Measurements from ENCODE around the gene NSDHL. TPM values are rescaled to one million over a fixed set of nuclear protein-coding genes. Genes with fewer than 3 reads are reported as not detected.
A peak's percentile ranks its signal among the peaks of the same experiment; 100 is the strongest.
"Not testable (repeated sequence)": the region's sequence is repeated elsewhere in the genome, so short reads cannot be mapped to it uniquely, and the experiment has no call there.

NSDHL gene
- total RNA-seq, 1 donor from 2014 or later: 15.2 TPM

DNA sequence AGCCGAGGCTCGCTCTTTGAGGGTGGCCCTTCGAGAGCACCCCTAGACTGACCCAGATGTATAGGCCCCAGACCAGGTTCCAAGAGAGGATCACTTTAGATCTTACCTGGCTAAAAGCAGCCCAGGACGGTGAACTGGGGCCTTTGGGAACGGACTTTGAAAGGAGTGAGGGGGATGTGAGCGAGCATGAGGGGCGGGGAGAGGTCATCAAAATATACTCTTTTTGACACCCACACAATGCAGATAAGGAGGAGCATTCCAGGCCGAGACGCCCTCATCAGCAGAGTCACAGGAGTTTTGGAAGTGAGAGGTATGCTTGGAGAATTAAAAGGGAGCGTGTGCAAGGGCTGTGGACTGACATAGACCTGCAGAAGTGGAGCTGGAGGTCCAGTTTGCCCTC, 528 bp downstream of the NSDHL start:
- intact Hi-C loops (cut with DNase I): no loop called here
- Histone ChIP-seq H3K9me3 (no peaks in the 10 kb centered on the region), H3K27me3 (no peaks in the 10 kb centered on the region), H3K4me1 (peaks cover 24% of the 10 kb centered on the region), H3K27ac (peak overlapping the region; percentile 45), H3K4me3 (peak overlapping the region; percentile 62 to 63), H3K36me3 (no peaks in the 10 kb centered on the region)
- TF ChIP-seq POLR2A (IDR thresholded peaks at IDR 0.05) (no peak), POLR2AphosphoS5 (IDR thresholded peaks at IDR 0.05; ENCODE audit: insufficient read depth in 1 of 2, low read depth in 1 of 2) (no peak)
- TF ChIP-seq, protein P1, sequence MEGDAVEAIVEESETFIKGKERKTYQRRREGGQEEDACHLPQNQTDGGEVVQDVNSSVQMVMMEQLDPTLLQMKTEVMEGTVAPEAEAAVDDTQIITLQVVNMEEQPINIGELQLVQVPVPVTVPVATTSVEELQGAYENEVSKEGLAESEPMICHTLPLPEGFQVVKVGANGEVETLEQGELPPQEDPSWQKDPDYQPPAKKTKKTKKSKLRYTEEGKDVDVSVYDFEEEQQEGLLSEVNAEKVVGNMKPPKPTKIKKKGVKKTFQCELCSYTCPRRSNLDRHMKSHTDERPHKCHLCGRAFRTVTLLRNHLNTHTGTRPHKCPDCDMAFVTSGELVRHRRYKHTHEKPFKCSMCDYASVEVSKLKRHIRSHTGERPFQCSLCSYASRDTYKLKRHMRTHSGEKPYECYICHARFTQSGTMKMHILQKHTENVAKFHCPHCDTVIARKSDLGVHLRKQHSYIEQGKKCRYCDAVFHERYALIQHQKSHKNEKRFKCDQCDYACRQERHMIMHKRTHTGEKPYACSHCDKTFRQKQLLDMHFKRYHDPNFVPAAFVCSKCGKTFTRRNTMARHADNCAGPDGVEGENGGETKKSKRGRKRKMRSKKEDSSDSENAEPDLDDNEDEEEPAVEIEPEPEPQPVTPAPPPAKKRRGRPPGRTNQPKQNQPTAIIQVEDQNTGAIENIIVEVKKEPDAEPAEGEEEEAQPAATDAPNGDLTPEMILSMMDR (IDR thresholded peaks at IDR 0.05): no peak
- DNase-seq (ENCODE audit: extremely low spot score in 2 of 2): no peak

DNA sequence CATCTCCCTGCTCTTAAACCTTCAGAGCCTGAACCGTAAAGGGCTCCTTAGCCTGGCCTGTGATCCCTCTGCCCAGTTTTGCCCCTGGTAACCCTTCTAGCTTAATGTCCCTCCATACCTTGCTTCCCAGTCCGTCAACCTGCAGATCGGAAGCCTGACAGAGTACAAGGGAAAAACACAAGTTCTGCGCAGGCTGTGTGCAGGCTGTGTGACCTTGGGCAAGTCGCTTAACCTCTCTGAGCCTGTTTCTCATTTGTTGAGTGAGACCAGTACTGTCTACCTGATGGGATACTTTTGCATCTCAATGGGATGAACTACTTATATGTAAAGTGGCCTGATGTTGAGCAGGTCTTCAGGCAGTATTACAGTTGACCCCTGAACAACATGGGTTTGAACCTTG, 1.7 kb downstream of the NSDHL start:
- Histone ChIP-seq H3K27ac (no peak overlapping the region), H3K27me3 (no peaks in the 10 kb centered on the region), H3K9me3 (no peaks in the 10 kb centered on the region), H3K4me1 (peaks cover 24% of the 10 kb centered on the region), H3K36me3 (no peaks in the 10 kb centered on the region), H3K4me3 (no peak overlapping the region)
- TF ChIP-seq POLR2AphosphoS5 (IDR thresholded peaks at IDR 0.05; ENCODE audit: insufficient read depth in 1 of 2, low read depth in 1 of 2): no peak
- TF ChIP-seq POLR2A (IDR thresholded peaks at IDR 0.05): no peak
- intact Hi-C loops (cut with DNase I): no loop called here
- no peak for DNase-seq (ENCODE audit: extremely low spot score in 2 of 2)

DNA sequence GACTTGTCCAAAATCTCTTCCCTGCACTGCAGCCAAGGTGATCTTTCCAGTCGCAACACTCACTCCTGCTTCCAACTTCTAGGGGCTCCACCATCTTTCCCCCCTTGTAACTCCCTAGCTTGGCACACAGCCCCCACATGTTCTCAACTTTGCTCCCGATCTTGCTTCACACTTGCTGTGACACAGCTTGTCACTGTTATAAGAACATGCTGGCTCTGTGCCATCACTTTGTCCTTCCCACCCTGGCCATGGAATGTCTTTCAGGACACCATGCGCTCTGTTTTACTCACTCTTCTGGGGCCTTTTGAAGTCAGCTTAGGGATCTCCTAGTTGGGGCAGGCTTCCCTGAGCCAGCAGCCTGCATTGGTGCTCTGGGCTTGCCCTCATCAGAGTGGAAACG, 2.5 kb downstream of the NSDHL start:
- DNase-seq (ENCODE audit: extremely low spot score in 2 of 2): no peak
- Histone ChIP-seq H3K4me1 (peaks cover 24% of the 10 kb centered on the region), H3K36me3 (no peaks in the 10 kb centered on the region), H3K27me3 (no peaks in the 10 kb centered on the region), H3K4me3 (no peak overlapping the region), H3K27ac (no peak overlapping the region), H3K9me3 (no peaks in the 10 kb centered on the region)
- intact Hi-C loops (cut with DNase I): no loop called here
- TF ChIP-seq POLR2A (IDR thresholded peaks at IDR 0.05) (no peak), POLR2AphosphoS5 (IDR thresholded peaks at IDR 0.05; ENCODE audit: insufficient read depth in 1 of 2, low read depth in 1 of 2) (no peak)
- TF ChIP-seq, protein P1 (IDR thresholded peaks at IDR 0.05): no peak

DNA sequence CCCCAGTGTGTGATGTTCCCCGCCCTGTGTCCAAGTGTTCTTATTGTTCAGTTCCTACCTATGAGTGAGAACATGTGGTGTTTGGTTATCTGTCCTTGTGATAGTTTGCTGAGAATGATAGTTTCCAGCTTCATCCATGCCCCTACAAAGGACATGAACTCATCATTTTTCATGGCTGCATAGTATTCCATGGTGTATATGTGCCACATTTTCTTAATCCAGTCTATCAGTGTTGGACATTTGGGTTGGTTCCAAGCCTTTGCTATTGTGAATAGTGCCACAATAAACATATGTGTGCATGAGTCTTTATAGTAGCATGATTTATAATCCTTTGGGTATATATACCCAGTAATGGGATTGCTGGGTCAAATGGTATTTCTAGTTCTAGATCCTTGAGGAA, 4.6 kb downstream of the NSDHL start:
- H3K27me3 ChIP-seq; H3K27ac ChIP-seq; H3K4me3 ChIP-seq; H3K36me3 ChIP-seq; intact Hi-C loops (cut with DNase I); H3K9me3 ChIP-seq; DNase-seq (ENCODE audit: extremely low spot score in 2 of 2): not testable (repeated sequence)
- H3K4me1 ChIP-seq: peaks cover 24% of the 10 kb centered on the region

DNA sequence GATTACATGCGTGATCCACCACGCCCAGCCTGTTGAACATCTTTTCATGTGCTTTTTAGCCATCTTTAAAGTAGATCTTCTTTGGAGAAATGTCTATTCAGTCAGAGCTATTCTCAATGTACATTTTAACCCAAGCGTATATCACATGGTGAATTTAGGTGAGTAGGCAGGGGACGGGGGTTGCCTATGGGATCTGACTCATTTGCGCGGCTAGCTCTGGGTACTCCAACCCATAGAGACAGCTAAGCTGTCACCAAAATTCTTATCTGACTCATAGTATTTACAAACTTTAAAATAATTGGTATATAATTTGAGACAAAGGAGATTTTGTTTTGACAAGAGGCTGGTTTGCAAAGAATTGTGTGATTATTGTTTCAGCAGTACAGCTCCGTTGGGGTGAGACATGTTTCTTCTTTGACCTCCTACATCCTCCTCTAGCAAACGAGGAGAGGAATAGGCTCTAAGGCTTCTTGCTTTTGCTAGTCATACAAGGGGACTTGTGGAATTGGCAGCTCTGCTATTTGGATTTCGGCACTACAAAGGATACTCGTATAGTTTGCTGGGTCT, 12.0 kb downstream of the NSDHL start:
- H3K36me3 ChIP-seq: peaks cover 0 to 3% of the 10 kb centered on the region in 2 donors
- TF ChIP-seq POLR2A (IDR thresholded peaks at IDR 0.05): no peak
- no peak for TF ChIP-seq POLR2AphosphoS5 (IDR thresholded peaks at IDR 0.05; ENCODE audit: insufficient read depth in 1 of 2, low read depth in 1 of 2)
- TF ChIP-seq, protein P1 (IDR thresholded peaks at IDR 0.05): no peak
- no peak for DNase-seq (ENCODE audit: extremely low spot score in 2 of 2)
- H3K4me1 ChIP-seq: no peaks in the 10 kb centered on the region
- intact Hi-C loops (cut with DNase I): no loop called here
- H3K9me3 ChIP-seq: no peaks in the 10 kb centered on the region
- H3K27me3 ChIP-seq: no peaks in the 10 kb centered on the region
- H3K4me3 ChIP-seq: no peak overlapping the region
- H3K27ac ChIP-seq: no peak overlapping the region

DNA sequence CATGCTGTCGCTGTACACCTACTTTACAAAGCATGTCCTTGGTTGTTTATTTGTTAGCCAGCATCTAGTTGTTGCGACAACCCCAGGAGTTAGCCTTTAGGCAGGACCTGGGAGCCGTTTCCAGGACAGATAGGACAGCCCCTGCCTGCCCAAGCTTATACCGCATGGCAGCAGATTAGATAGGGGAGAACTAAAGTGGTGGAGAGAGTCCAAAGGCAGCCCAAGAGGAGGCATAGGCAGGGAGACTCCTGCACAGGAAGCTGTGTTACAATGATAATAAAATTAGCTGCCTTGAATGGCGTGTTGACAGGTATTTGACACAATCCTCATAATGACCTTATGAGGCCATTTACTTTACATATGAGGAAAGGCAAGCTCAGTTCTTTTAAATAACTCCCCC, 13.0 kb downstream of the NSDHL start:
- no peak for DNase-seq (ENCODE audit: extremely low spot score in 2 of 2)
- Histone ChIP-seq H3K9me3 (no peaks in the 10 kb centered on the region), H3K4me1 (no peaks in the 10 kb centered on the region), H3K27ac (no peak overlapping the region), H3K27me3 (no peaks in the 10 kb centered on the region), H3K4me3 (no peak overlapping the region), H3K36me3 (peaks cover 0 to 3% of the 10 kb centered on the region in 2 donors)
- intact Hi-C loops (cut with DNase I): no loop called here
- TF ChIP-seq POLR2AphosphoS5 (IDR thresholded peaks at IDR 0.05; ENCODE audit: insufficient read depth in 1 of 2, low read depth in 1 of 2) (no peak), POLR2A (IDR thresholded peaks at IDR 0.05) (no peak)
- TF ChIP-seq, protein P1 (IDR thresholded peaks at IDR 0.05): no peak

Measured in vagina (tissue), 2 donors.